ENCODE results near the gene METTL17. TPM values are rescaled to one million over a fixed set of nuclear protein-coding genes. Genes with fewer than 3 reads are reported as not detected.
A peak's percentile ranks its signal among the peaks of the same experiment; 100 is the strongest.

The METTL17 gene
- total and polyA plus RNA-seq, 9 of the 15 experiments (the other 6 are each of a cell fraction or from before 2014, with no cell fraction given), result 65.6 to 150 (median 90.0) TPM

DNA sequence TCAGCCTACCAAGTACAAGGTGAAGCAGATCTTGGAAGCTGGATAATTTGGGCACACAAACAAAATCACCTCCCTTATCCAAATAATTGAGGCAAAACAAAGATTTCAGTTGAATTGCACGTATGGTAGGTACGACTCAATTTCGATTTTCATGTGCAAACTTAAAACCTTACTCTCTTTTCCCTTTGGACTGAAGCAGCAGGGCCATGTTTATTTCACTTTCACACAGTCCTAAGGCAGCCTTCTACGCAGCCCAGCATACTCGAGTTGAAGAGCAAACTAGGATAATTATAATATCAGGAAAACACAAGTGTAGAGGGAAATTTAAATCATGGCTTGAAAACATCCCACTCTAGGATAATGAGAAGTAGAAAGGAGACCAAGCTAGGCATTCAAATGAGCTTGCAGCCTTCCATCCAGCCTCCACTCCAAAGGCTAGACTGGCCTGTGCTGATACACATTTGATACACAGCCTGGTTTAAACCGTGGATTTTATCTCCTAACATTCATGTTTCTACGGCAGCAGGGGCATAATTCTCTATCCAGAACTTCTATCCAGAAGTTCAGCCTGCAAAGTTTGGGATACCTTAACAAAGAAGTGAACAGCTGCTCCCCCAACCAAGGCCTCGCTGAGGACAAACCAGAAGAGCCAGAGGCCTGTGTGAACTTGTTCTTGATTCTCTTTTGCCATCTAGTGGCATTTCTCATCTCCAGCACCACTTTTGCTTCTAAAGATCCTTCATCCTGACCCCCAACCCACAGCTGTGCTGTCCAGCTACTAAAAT is 50.0 kb downstream of the METTL17 start (continued):
- no peak for TF ChIP-seq CREB5 (CRISPR knock-in tag; IDR thresholded peaks at IDR 0.05)
- TF ChIP-seq SMC3 (conservative IDR thresholded peaks at IDR 0.05; ENCODE audit: insufficient read depth, low read depth, low read length), result peak; percentile 84
- TF ChIP-seq ELF1 (tag; IDR thresholded peaks at IDR 0.05), result no peak
- TF ChIP-seq DEAF1 (CRISPR knock-in tag; IDR thresholded peaks at IDR 0.05), result peak; percentile 55
- TF ChIP-seq, protein P1, sequence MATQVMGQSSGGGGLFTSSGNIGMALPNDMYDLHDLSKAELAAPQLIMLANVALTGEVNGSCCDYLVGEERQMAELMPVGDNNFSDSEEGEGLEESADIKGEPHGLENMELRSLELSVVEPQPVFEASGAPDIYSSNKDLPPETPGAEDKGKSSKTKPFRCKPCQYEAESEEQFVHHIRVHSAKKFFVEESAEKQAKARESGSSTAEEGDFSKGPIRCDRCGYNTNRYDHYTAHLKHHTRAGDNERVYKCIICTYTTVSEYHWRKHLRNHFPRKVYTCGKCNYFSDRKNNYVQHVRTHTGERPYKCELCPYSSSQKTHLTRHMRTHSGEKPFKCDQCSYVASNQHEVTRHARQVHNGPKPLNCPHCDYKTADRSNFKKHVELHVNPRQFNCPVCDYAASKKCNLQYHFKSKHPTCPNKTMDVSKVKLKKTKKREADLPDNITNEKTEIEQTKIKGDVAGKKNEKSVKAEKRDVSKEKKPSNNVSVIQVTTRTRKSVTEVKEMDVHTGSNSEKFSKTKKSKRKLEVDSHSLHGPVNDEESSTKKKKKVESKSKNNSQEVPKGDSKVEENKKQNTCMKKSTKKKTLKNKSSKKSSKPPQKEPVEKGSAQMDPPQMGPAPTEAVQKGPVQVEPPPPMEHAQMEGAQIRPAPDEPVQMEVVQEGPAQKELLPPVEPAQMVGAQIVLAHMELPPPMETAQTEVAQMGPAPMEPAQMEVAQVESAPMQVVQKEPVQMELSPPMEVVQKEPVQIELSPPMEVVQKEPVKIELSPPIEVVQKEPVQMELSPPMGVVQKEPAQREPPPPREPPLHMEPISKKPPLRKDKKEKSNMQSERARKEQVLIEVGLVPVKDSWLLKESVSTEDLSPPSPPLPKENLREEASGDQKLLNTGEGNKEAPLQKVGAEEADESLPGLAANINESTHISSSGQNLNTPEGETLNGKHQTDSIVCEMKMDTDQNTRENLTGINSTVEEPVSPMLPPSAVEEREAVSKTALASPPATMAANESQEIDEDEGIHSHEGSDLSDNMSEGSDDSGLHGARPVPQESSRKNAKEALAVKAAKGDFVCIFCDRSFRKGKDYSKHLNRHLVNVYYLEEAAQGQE (IDR thresholded peaks at IDR 0.05; ENCODE audit: borderline replicate concordance), result peak; percentile 86
- TF ChIP-seq, protein P1 (CRISPR knock-in tag; IDR thresholded peaks at IDR 0.05; ENCODE audit: low read depth), result no peak
- TF ChIP-seq MTA1 (IDR thresholded peaks at IDR 0.05; ENCODE audit: borderline replicate concordance), result no peak
- no peak for TF ChIP-seq CXXC5 (CRISPR knock-in tag; IDR thresholded peaks at IDR 0.05)
- TF ChIP-seq ARID2 (IDR thresholded peaks at IDR 0.05), result peak; percentile 68; the same call in 1 of the 2 replicates

All from K562 (cell line).